ENCODE measurements around the gene ZNF500.

ZNF500 gene

GRCh38 chr16:4768549-4769305, 1.8 kb upstream of the ZNF500 start:
- peak; percentile 85 for DNase-seq

- DNase-seq: no peak
These were observed 1.0 kb upstream of the ZNF500 start for GRCh38 chr16:4767872-4768548.

GRCh38 chr16:4765511-4766474, 1.2 kb downstream of the ZNF500 start:
- no peak for DNase-seq

GRCh38 chr16:4763791-4764190, 3.2 kb downstream of the ZNF500 start:
- DNase-seq: no peak

- DNase-seq: no peak
These were observed 4.8 kb downstream of the ZNF500 start for GRCh38 chr16:4762205-4762604.

GRCh38 chr16:4760221-4760910, 6.6 kb downstream of the ZNF500 start:
- DNase-seq: no peak

GRCh38 chr16:4755687-4756086, 11.3 kb downstream of the ZNF500 start:
- no peak for DNase-seq

GRCh38 chr16:4754865-4755264, 12.1 kb downstream of the ZNF500 start:
- DNase-seq: no peak

GRCh38 chr16:4753227-4753626, 13.7 kb downstream of the ZNF500 start:
- no peak for DNase-seq

GRCh38 chr16:4752351-4753100, 14.4 kb downstream of the ZNF500 start:
- no peak for DNase-seq

- DNase-seq: no peak
These were observed 16.1 kb downstream of the ZNF500 start for GRCh38 chr16:4750896-4751295.

GRCh38 chr16:4749700-4750257, 17.2 kb downstream of the ZNF500 start:
- DNase-seq: no peak

DNA sequence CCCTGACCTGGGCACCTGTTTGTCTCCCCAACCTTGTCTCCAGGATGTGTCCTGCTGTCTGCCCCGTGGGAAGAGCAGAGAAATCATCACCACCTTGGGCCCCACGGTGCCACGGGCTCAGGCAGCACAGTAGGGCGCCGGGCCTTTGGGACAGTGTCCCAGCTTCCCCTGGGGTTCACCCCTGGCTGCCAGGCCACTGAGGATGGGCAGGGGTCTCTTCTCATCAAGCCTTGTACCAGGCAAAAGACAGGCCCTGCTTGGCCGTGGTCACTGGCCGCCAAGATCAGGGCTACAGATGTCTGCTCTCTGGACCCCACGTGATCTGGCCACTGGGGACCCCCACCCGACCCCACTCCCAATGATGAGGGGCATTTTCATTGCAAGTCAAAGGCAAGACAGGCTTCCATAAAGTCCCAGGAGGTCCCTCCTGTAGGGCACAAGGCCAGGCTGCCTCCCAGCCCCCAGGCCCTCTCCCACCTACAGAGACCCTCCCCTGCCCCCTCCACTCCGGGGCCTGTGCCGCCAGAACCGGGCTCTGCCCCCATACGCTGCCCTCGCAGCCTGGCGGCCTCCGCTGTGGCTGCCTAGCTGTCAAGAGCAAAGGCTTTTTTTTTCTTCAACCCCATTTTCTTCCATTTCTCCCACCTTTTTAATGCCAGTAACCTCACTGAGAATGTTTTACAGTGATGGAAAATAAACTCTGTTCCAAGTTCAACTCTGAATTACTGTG, 18.1 kb downstream of the ZNF500 start:
- no peak for DNase-seq

GRCh38 chr16:4747906-4748681, 18.9 kb downstream of the ZNF500 start:
- no peak for DNase-seq

- no peak for DNase-seq
These were observed 19.9 kb downstream of the ZNF500 start for GRCh38 chr16:4746991-4747574.

- no peak for DNase-seq
These were observed 20.7 kb downstream of the ZNF500 start for GRCh38 chr16:4746215-4746614.

- DNase-seq: no peak
These were observed 21.7 kb downstream of the ZNF500 start for GRCh38 chr16:4745274-4745569.

- DNase-seq: no peak
These were observed 22.2 kb downstream of the ZNF500 start for GRCh38 chr16:4744555-4745273.

DNA sequence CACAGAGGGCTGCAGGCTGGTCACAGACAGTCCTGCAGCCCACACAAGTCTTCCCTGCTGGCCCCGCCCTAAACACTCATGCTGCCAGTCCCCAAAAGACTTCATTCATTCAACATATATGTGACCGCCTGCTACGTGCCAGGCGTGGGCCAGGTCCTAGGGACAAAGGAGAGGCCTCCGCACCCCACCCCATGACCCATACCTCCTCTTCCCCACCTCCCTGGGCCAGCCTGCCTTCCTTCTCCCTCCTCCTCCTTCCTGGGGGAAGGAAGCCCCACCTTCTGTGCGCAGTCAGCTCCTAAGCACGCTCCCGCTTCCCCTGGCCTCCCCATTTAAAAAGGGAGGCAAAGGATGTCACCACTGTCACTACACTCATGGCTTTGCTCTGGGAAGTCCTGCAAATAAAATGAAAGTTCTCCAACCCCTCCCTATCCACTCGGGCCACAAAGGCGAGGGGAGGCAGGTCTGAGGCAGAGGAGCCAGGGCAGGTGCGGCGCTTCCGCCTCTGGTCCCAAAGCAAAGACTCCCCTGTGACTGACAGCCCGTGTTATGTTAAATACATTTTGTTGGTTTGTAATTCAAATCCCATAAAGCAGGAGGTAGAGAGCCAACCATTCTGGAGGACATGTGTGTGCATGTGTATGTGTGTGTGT, 23.6 kb downstream of the ZNF500 start:
- DNase-seq: no peak
